Mesendoderm (in vitro differentiated cells): ENCODE measurements around the gene TBKBP1. TPM values are rescaled to one million over a fixed set of nuclear protein-coding genes. Genes with fewer than 3 reads are reported as not detected.

Experiments used
- DNase-seq: peaks from one replicate; pipeline ENCODE4 v3.0.0; 2013
- H2AK5ac ChIP-seq: 2 replicates; pipeline ENCODE4 v1.6.1; 2013; ENCODE audit warnings: low read length, inconsistent platforms
- H2BK120ac ChIP-seq: 2 replicates; pipeline ENCODE4 v1.6.1; 2013; ENCODE audit warnings: low read depth, mild to moderate bottlenecking, low read length, moderate library complexity, mixed read lengths
- H2BK15ac ChIP-seq: replicated peaks from 2 replicates; pipeline ENCODE4 v1.6.1; 2013; ENCODE audit warnings: low read depth, mild to moderate bottlenecking, moderate library complexity
- H2BK5ac ChIP-seq: 2 replicates; pipeline ENCODE4 v1.6.1; 2013; ENCODE audit warnings: low read length, inconsistent platforms
- H3K18ac ChIP-seq: 2 replicates; pipeline ENCODE4 v1.6.1; 2013; ENCODE audit warnings: mild to moderate bottlenecking, low read length, mixed read lengths
- H3K23ac ChIP-seq: one replicate; pipeline ENCODE4 v1.6.1; 2013; ENCODE audit warnings: low read length
- H3K27ac ChIP-seq: 2 replicates; pipeline ENCODE4 v1.5.1; 2013; ENCODE audit warnings: low read depth, mild to moderate bottlenecking, inconsistent platforms, low read length, moderate library complexity
- H3K27me3 ChIP-seq: 2 replicates; pipeline ENCODE4 v1.6.1; 2013; ENCODE audit warnings: low read length, control low read depth, mild to moderate bottlenecking, inconsistent platforms; ENCODE audit not compliant: insufficient read depth, poor library complexity
- H3K36me3 ChIP-seq: 2 replicates; pipeline ENCODE4 v1.6.1; 2013; ENCODE audit warnings: low read length, inconsistent platforms; ENCODE audit not compliant: control insufficient read depth, insufficient read depth
- H3K4ac ChIP-seq: one replicate; pipeline ENCODE4 v1.6.1; 2013; ENCODE audit warnings: low read depth, mild to moderate bottlenecking, low read length, moderate library complexity
- H3K4me1 ChIP-seq: 2 replicates; pipeline ENCODE4 v1.6.1; 2013; ENCODE audit warnings: low read depth, low read length, inconsistent platforms; ENCODE audit not compliant: control insufficient read depth
- H3K4me2 ChIP-seq: 2 replicates; pipeline ENCODE4 v1.6.1; 2013; ENCODE audit warnings: low read length
- H3K4me3 ChIP-seq: 2 replicates; pipeline ENCODE4 v1.5.1; 2013; ENCODE audit warnings: mild to moderate bottlenecking, low read length
- H3K56ac ChIP-seq: one replicate; pipeline ENCODE4 v1.6.1; 2013; ENCODE audit warnings: low read length
- H3K79me1 ChIP-seq: 2 replicates; pipeline ENCODE4 v1.6.1; 2013; ENCODE audit warnings: low read length, inconsistent platforms
- H3K79me2 ChIP-seq: 2 replicates; pipeline ENCODE4 v1.6.1; 2013; ENCODE audit warnings: mild to moderate bottlenecking, low read length; ENCODE audit not compliant: control insufficient read depth, insufficient read depth
- H3K9ac ChIP-seq: 2 replicates; pipeline ENCODE4 v1.6.1; 2013; ENCODE audit warnings: low read length, inconsistent platforms
- H4K5ac ChIP-seq: one replicate; pipeline ENCODE4 v1.6.1; 2013; ENCODE audit warnings: low read length
- H4K8ac ChIP-seq: one replicate; pipeline ENCODE4 v1.6.1; 2013; ENCODE audit warnings: low read depth, mild to moderate bottlenecking, control low read depth, low read length, moderate library complexity
- WGBS: extraction: QIAGEN DNeasy Blood & Tissue Kit; methylation state at CpG from one replicate; pipeline ENCODE4 v1.1.7; 2013; ENCODE audit warnings: low lambda C conversion rate, missing lambda C conversion rate; ENCODE audit not compliant: insufficient coverage; ENCODE audit errors: extremely low coverage; 5-methylcytosine and 5-hydroxymethylcytosine counted together
- polyA plus RNA-seq, 2 experiments: library from polyadenylated mRNA; stranded (reverse); fragments of 200-250 nt; gene quantifications; one replicate each; pipeline ENCODE4 v1.2.3, GENCODE V29; 2013

TBKBP1 gene
- 8.1 TPM for polyA plus RNA-seq (2013, experiment 1 of 2)
- 7.0 TPM for polyA plus RNA-seq (2013, experiment 2 of 2)

- H4K5ac ChIP-seq = no peak within 1 kb of the TSS
- H2BK5ac ChIP-seq = peak within 1 kb of the TSS; percentile 26
- peak within 1 kb of the TSS; percentile 96 for H3K18ac ChIP-seq
- no peak within 1 kb of the TSS for H4K8ac ChIP-seq
- peak within 1 kb of the TSS; percentile 96 for H3K56ac ChIP-seq
- H3K4me1 ChIP-seq = peaks cover 9% of the 10 kb centered on the region
- H3K9ac ChIP-seq = peak within 1 kb of the TSS; percentile 75
- no peaks in the 10 kb centered on the region for H3K79me2 ChIP-seq
- DNase-seq = peak; percentile 94
- H3K27ac ChIP-seq = peak within 1 kb of the TSS; percentile 93
- peak within 1 kb of the TSS; percentile 90 for H3K4ac ChIP-seq
- no CpG with 5 or more reads among the region's 87 CpGs for WGBS
- peak within 1 kb of the TSS; percentile 65 for H2BK15ac ChIP-seq
- H3K4me3 ChIP-seq = peak within 1 kb of the TSS; percentile 50
- H2BK120ac ChIP-seq = peak within 1 kb of the TSS; percentile 75
- H2AK5ac ChIP-seq = no peak within 1 kb of the TSS
- H3K23ac ChIP-seq = no peak within 1 kb of the TSS
- no peaks in the 10 kb centered on the region for H3K27me3 ChIP-seq
- H3K79me1 ChIP-seq = no peaks in the 10 kb centered on the region
- H3K36me3 ChIP-seq = no peaks in the 10 kb centered on the region
- peak within 1 kb of the TSS; percentile 61 for H3K4me2 ChIP-seq
These were observed at the start of gene TBKBP1 for GRCh38 chr17:47693731-47694580. TBKBP1 (plus strand) TSS chr17:47694161; CDS start chr17:47696113, 1,952 bp downstream.

- H2BK5ac ChIP-seq = no peak overlapping the region
- no peak overlapping the region for H4K5ac ChIP-seq
- H3K18ac ChIP-seq = no peak overlapping the region
- H4K8ac ChIP-seq = no peak overlapping the region
- peaks cover 2% of the 10 kb centered on the region for H3K79me2 ChIP-seq
- no peak for DNase-seq
- H3K4me2 ChIP-seq = no peak overlapping the region
- no CpG with 5 or more reads among the region's 5 CpGs for WGBS
- no peaks in the 10 kb centered on the region for H3K4me1 ChIP-seq
- H3K27ac ChIP-seq = no peak overlapping the region
- H3K23ac ChIP-seq = no peak overlapping the region
- H3K4ac ChIP-seq = no peak overlapping the region
- no peaks in the 10 kb centered on the region for H3K36me3 ChIP-seq
- H3K4me3 ChIP-seq = no peak overlapping the region
- H3K79me1 ChIP-seq = no peaks in the 10 kb centered on the region
- no peak overlapping the region for H2AK5ac ChIP-seq
- no peak overlapping the region for H2BK120ac ChIP-seq
- no peak overlapping the region for H3K9ac ChIP-seq
- H3K56ac ChIP-seq = no peak overlapping the region
- no peak overlapping the region for H2BK15ac ChIP-seq
- H3K27me3 ChIP-seq = no peaks in the 10 kb centered on the region
These were observed 49.6 kb upstream of the TBKBP1 start for GRCh38 chr17:47644324-47644723.

- peak within 1 kb of the TSS; percentile 80 for H3K4me2 ChIP-seq
- peak within 1 kb of the TSS; percentile 93 for H4K8ac ChIP-seq
- H3K4ac ChIP-seq = peak within 1 kb of the TSS; percentile 99
- peak within 1 kb of the TSS; percentile 92 for H4K5ac ChIP-seq
- H3K27ac ChIP-seq = peak within 1 kb of the TSS; percentile 95
- DNase-seq = peak; percentile 100
- H2BK5ac ChIP-seq = peak within 1 kb of the TSS; percentile 76
- no peaks in the 10 kb centered on the region for H3K27me3 ChIP-seq
- H3K79me2 ChIP-seq = peaks cover 36% of the 10 kb centered on the region
- WGBS = no CpG with 5 or more reads among the region's 74 CpGs
- H3K36me3 ChIP-seq = peaks cover 4% of the 10 kb centered on the region
- no peak within 1 kb of the TSS for H2BK15ac ChIP-seq
- H2AK5ac ChIP-seq = peak within 1 kb of the TSS; percentile 88
- H3K56ac ChIP-seq = peak within 1 kb of the TSS; percentile 97
- peak within 1 kb of the TSS; percentile 97 for H3K9ac ChIP-seq
- peak within 1 kb of the TSS; percentile 95 for H3K4me3 ChIP-seq
- no peaks in the 10 kb centered on the region for H3K79me1 ChIP-seq
- peak within 1 kb of the TSS; percentile 94 for H3K18ac ChIP-seq
- H2BK120ac ChIP-seq = peak within 1 kb of the TSS; percentile 52
- peaks cover 2% of the 10 kb centered on the region for H3K4me1 ChIP-seq
- H3K23ac ChIP-seq = peak within 1 kb of the TSS; percentile 29
These were observed 44.6 kb upstream of the TBKBP1 start, which contains the start of gene KPNB1 for GRCh38 chr17:47649153-47649971. KPNB1 (plus strand) TSS chr17:47649919; CDS start chr17:47650245, 326 bp downstream.

GRCh38 chr17:47649972-47650524 is 43.9 kb upstream of the TBKBP1 start:
- peaks cover 8% of the 10 kb centered on the region for H3K36me3 ChIP-seq
- H3K27me3 ChIP-seq = no peaks in the 10 kb centered on the region
- peaks cover 2% of the 10 kb centered on the region for H3K4me1 ChIP-seq
- H3K4ac ChIP-seq = peak overlapping the region; percentile 99
- no CpG with 5 or more reads among the region's 48 CpGs for WGBS
- H2BK15ac ChIP-seq = no peak overlapping the region
- H2AK5ac ChIP-seq = no peak overlapping the region
- H3K18ac ChIP-seq = peak overlapping the region; percentile 94
- H4K5ac ChIP-seq = no peak overlapping the region
- H3K79me2 ChIP-seq = peaks cover 43% of the 10 kb centered on the region
- peak overlapping the region; percentile 48 for H2BK120ac ChIP-seq
- peak; percentile 77 for DNase-seq
- H2BK5ac ChIP-seq = peak overlapping the region; percentile 71
- H4K8ac ChIP-seq = peak overlapping the region; percentile 93
- no peak overlapping the region for H3K4me2 ChIP-seq
- H3K56ac ChIP-seq = peak overlapping the region; percentile 94
- peaks cover 5% of the 10 kb centered on the region for H3K79me1 ChIP-seq
- H3K23ac ChIP-seq = no peak overlapping the region
- peak overlapping the region; percentile 95 for H3K27ac ChIP-seq
- peak overlapping the region; percentile 92 for H3K9ac ChIP-seq
- H3K4me3 ChIP-seq = peak overlapping the region; percentile 75
